CD14-positive monocyte (primary cell): ENCODE results near the gene PADI1. TPM values are rescaled to one million over a fixed set of nuclear protein-coding genes. Genes with fewer than 3 reads are reported as not detected.

Source experiments
- DNase-seq, 3 donors: peaks; one replicate each; pipeline ENCODE4 v3.0.0-alpha.2; 2011 to 2022
- H2AFZ ChIP-seq: 2 replicates; pipeline ENCODE4 v1.6.0; 2012; ENCODE audit warnings: mild to moderate bottlenecking, low read depth, low read length, inconsistent platforms; ENCODE audit not compliant: insufficient read depth, poor library complexity, severe bottlenecking
- H3K27ac ChIP-seq, 2 donors: 1 replicate in 1 of 2; 2 replicates in 1 of 2; pipeline ENCODE4 v1.5.1; 2012 to 2013; ENCODE audit warnings: low read length in 2 of 2, control low read depth in 1 of 2, inconsistent platforms in 1 of 2, low read depth in 1 of 2, mild to moderate bottlenecking in 1 of 2
- H3K27me3 ChIP-seq, 2 donors: one replicate each; pipeline versions ENCODE4 v1.6.0 to v1.6.1; 2011 to 2013; ENCODE audit warnings: low read length in 2 of 2; ENCODE audit not compliant: control insufficient read depth in 2 of 2, insufficient read depth in 2 of 2
- H3K36me3 ChIP-seq, 2 donors: replicated peaks in 1 of 2; 1 replicate in 1 of 2; 2 replicates in 1 of 2; pipeline versions ENCODE4 v1.5.1 to v1.6.1; 2012 to 2013; ENCODE audit warnings: low read length in 2 of 2, control low read depth in 1 of 2, inconsistent platforms in 1 of 2, mild to moderate bottlenecking in 1 of 2; ENCODE audit not compliant: insufficient read depth in 2 of 2, control insufficient read depth in 1 of 2
- H3K4me1 ChIP-seq, 2 donors: 1 replicate in 1 of 2; 2 replicates in 1 of 2; pipeline versions ENCODE4 v1.5.1 to v1.6.1; 2012 to 2013; ENCODE audit warnings: low read length in 2 of 2, control low read depth in 1 of 2, inconsistent platforms in 1 of 2, mild to moderate bottlenecking in 1 of 2, moderate library complexity in 1 of 2; ENCODE audit not compliant: insufficient read depth in 2 of 2, control insufficient read depth in 1 of 2
- H3K4me2 ChIP-seq: replicated peaks from 2 replicates; pipeline ENCODE3; 2012; ENCODE audit warnings: low read length, moderate library complexity, mild to moderate bottlenecking; ENCODE audit not compliant: poor library complexity, severe bottlenecking; ENCODE audit errors: extremely low read depth
- H3K4me3 ChIP-seq, 3 experiments: fragments of 200-600 bp in 1 of 3; sonication (generic) in 1 of 3; replicated peaks in 1 of 3; 1 replicate in 2 of 3; 2 replicates in 1 of 3; pipeline ENCODE4 v1.5.1; 2011 to 2013; ENCODE audit warnings: low read length in 3 of 3, mild to moderate bottlenecking in 3 of 3, control low read depth in 2 of 3, low read depth in 2 of 3, inconsistent platforms in 1 of 3, moderate library complexity in 1 of 3
- H3K79me2 ChIP-seq: 2 replicates; pipeline ENCODE4 v1.6.0; 2012; ENCODE audit warnings: mild to moderate bottlenecking, control low read depth, inconsistent platforms, low read length, moderate library complexity; ENCODE audit not compliant: insufficient read depth
- H3K9ac ChIP-seq: 2 replicates; pipeline ENCODE4 v1.6.0; 2017; ENCODE audit warnings: low read length, mild to moderate bottlenecking; ENCODE audit not compliant: insufficient read depth, poor library complexity, severe bottlenecking
- H3K9me3 ChIP-seq, 2 donors: replicated peaks in 1 of 2; 1 replicate in 1 of 2; 2 replicates in 1 of 2; pipeline versions ENCODE4 v1.5.1 to v1.6.1; 2012 to 2013; ENCODE audit warnings: low read length in 2 of 2, control low read depth in 1 of 2; ENCODE audit not compliant: control insufficient read depth in 1 of 2, insufficient read depth in 1 of 2
- H4K20me1 ChIP-seq: 2 replicates; pipeline ENCODE4 v1.6.0; 2012; ENCODE audit warnings: mild to moderate bottlenecking, low read length, control low read depth, moderate library complexity; ENCODE audit not compliant: insufficient read depth
- H3K27ac Mint-ChIP-seq, 7 donors: one replicate each; pipeline ENCODE4 v1.8.0; 2020; ENCODE audit warnings: mild to moderate bottlenecking in 7 of 7, mixed read lengths in 7 of 7, moderate library complexity in 6 of 7, inconsistent platforms in 2 of 7
- H3K27me3 Mint-ChIP-seq, 3 donors: one replicate each; pipeline ENCODE4 v1.8.0; 2021 to 2022; ENCODE audit warnings: low read depth in 3 of 3, mild to moderate bottlenecking in 3 of 3, mixed read lengths in 3 of 3, moderate library complexity in 3 of 3, inconsistent platforms in 1 of 3
- H3K36me3 Mint-ChIP-seq, 2 donors: one replicate each; pipeline ENCODE4 v1.8.0; 2020; ENCODE audit warnings: mixed read lengths in 2 of 2, inconsistent platforms in 1 of 2, mild to moderate bottlenecking in 1 of 2
- H3K4me1 Mint-ChIP-seq: one replicate; pipeline ENCODE4 v1.8.0; 2020; ENCODE audit warnings: mild to moderate bottlenecking, mixed read lengths
- H3K4me3 Mint-ChIP-seq, 2 donors: one replicate each; pipeline ENCODE4 v1.8.0; 2020; ENCODE audit warnings: mild to moderate bottlenecking in 2 of 2, mixed read lengths in 2 of 2, moderate library complexity in 1 of 2
- H3K9me3 Mint-ChIP-seq, 7 donors: one replicate each; pipeline ENCODE4 v1.8.0; 2020 to 2022; ENCODE audit warnings: mixed read lengths in 7 of 7, mild to moderate bottlenecking in 6 of 7, moderate library complexity in 6 of 7, inconsistent platforms in 2 of 7
- WGBS: methylation state at CpG from one replicate; pipeline ENCODE4 v1.1.5; 2013; ENCODE audit warnings: missing lambda C conversion rate; ENCODE audit not compliant: insufficient coverage; 5-methylcytosine and 5-hydroxymethylcytosine counted together
- intact Hi-C, 2 donors: fragments of 100-400 bp; cut with micrococcal nuclease; formaldehyde crosslinking; loops; one replicate each; pipeline versions ENCODE4 v1.15.0 to v1.15.1; 2023
- polyA plus RNA-seq, 3 donors: library from polyadenylated mRNA; depleted of rRNA in 1 of 3; unstranded in 2 of 3; stranded (reverse) in 1 of 3; fragments of 300-500 nt in 2 of 3; fragments of >200 nt in 1 of 3; fragmentation: Illumina TruSeq in 2 of 3; gene quantifications; 1 replicate in 2 of 3; 2 replicates in 1 of 3; pipeline ENCODE4 v1.2.3, GENCODE V29; 2012 to 2021
- TF ChIP-seq, protein P1 (sequence below): fragments of 200-600 bp; IDR thresholded peaks from one replicate; pipeline ENCODE4 v1.8.0; 2022; ENCODE audit warnings: antibody characterized with exemption, mild to moderate bottlenecking

PADI1 gene
- polyA plus RNA-seq, 3 donors, result not detected

DNA sequence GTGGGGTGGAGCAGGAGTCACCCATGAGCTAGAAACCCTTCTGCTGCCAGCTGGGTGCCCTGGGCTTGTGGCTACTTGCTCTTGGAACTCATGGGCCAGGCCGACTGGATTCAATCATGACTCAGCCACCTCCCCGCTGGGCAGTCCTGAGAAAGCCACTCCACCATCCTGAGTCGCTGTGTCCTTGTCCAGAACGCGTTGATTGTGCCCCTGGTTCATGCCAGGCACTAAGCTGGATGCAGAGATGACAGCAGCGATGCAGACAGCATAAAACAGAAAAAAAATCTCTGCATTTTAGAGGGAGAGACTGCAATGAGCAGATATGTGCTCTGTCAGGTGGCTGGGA lies 10.6 kb downstream of the PADI1 start:
- H3K36me3 ChIP-seq, result no peaks in the 10 kb centered on the region
- TF ChIP-seq, protein P1, sequence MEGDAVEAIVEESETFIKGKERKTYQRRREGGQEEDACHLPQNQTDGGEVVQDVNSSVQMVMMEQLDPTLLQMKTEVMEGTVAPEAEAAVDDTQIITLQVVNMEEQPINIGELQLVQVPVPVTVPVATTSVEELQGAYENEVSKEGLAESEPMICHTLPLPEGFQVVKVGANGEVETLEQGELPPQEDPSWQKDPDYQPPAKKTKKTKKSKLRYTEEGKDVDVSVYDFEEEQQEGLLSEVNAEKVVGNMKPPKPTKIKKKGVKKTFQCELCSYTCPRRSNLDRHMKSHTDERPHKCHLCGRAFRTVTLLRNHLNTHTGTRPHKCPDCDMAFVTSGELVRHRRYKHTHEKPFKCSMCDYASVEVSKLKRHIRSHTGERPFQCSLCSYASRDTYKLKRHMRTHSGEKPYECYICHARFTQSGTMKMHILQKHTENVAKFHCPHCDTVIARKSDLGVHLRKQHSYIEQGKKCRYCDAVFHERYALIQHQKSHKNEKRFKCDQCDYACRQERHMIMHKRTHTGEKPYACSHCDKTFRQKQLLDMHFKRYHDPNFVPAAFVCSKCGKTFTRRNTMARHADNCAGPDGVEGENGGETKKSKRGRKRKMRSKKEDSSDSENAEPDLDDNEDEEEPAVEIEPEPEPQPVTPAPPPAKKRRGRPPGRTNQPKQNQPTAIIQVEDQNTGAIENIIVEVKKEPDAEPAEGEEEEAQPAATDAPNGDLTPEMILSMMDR, result no peak
- no peak overlapping the region for H3K9ac ChIP-seq
- H3K27me3 Mint-ChIP-seq, result peaks cover 12 to 18% (median 15%) of the 10 kb centered on the region in 3 donors
- no peaks in the 10 kb centered on the region for H3K9me3 Mint-ChIP-seq
- H3K36me3 Mint-ChIP-seq, result peaks cover 0 to 1% of the 10 kb centered on the region in 2 donors
- no peaks in the 10 kb centered on the region for H3K9me3 ChIP-seq
- peak overlapping the region in 1 of 7 donors; percentile 14 for H3K27ac Mint-ChIP-seq
- intact Hi-C loops, result no loop called here
- H3K4me3 Mint-ChIP-seq, result no peak overlapping the region
- H3K4me1 ChIP-seq, result peaks cover 16 to 17% of the 10 kb centered on the region in 2 donors
- H3K79me2 ChIP-seq, result no peaks in the 10 kb centered on the region
- 96% methylated on average over 4 of the region's 6 CpGs for WGBS
- H4K20me1 ChIP-seq, result no peaks in the 10 kb centered on the region
- H3K27ac ChIP-seq, result no peak overlapping the region
- H3K4me3 ChIP-seq, result no peak overlapping the region
- H3K27me3 ChIP-seq, result no peaks in the 10 kb centered on the region
- no peak for DNase-seq
- peaks cover 18% of the 10 kb centered on the region for H3K4me1 Mint-ChIP-seq
- H3K4me2 ChIP-seq, result no peak overlapping the region
- H2AFZ ChIP-seq, result no peak overlapping the region

DNA sequence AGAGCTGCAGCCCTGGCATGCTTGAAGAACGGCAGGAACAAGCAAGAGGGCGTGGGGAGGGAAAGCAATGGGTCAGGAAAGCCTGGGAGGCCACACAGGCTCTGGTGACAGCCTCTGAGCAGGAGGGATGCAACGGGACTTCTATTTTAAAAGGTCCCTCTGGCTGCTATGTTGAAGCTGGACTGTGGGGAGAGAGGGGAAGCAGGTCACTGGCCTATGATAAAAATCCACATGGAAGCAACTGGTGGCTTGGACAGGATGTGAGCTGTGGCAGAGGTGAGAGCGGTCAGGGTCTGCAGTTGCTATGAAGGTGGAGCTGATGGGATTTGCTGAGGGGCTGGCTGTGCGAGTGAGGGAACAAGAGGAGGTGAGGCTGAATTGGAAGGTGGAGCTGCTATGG lies 11.2 kb downstream of the PADI1 start:
- peak overlapping the region in 3 of 7 donors; percentile 15 to 26 (median 25) for H3K27ac Mint-ChIP-seq
- H3K4me1 Mint-ChIP-seq, result peaks cover 18% of the 10 kb centered on the region
- no peaks in the 10 kb centered on the region for H3K36me3 ChIP-seq
- no peaks in the 10 kb centered on the region for H3K9me3 Mint-ChIP-seq
- no peaks in the 10 kb centered on the region for H4K20me1 ChIP-seq
- H3K9me3 ChIP-seq, result no peaks in the 10 kb centered on the region
- no peak overlapping the region for H3K4me3 ChIP-seq
- no peak overlapping the region for H2AFZ ChIP-seq
- no peak overlapping the region for H3K4me2 ChIP-seq
- H3K79me2 ChIP-seq, result no peaks in the 10 kb centered on the region
- TF ChIP-seq, protein P1, result no peak
- H3K4me3 Mint-ChIP-seq, result no peak overlapping the region
- no peak for DNase-seq
- H3K27me3 ChIP-seq, result no peaks in the 10 kb centered on the region
- peaks cover 16 to 17% of the 10 kb centered on the region in 2 donors for H3K4me1 ChIP-seq
- H3K36me3 Mint-ChIP-seq, result peaks cover 0 to 1% of the 10 kb centered on the region in 2 donors
- no peak overlapping the region for H3K9ac ChIP-seq
- H3K27ac ChIP-seq, result no peak overlapping the region
- peaks cover 12 to 18% (median 15%) of the 10 kb centered on the region in 3 donors for H3K27me3 Mint-ChIP-seq
- WGBS, result 87% methylated on average over 5 of the region's 5 CpGs
- intact Hi-C loops, result no loop called here
